Fibroblast of lung (primary cell): ENCODE results near the gene SDK1. TPM values are rescaled to one million over a fixed set of nuclear protein-coding genes. Genes with fewer than 3 reads are reported as not detected.

ENCODE experiments used
- DNase-seq, 2 donors: peaks; one replicate each; pipeline versions ENCODE4 v3.0.0 to v3.0.0-alpha.2; 2010; ENCODE audit warnings: low read depth in 2 of 2
- H2AFZ ChIP-seq: 2 replicates; pipeline ENCODE4 v1.5.1; 2012; ENCODE audit warnings: low read length, control low read depth, inconsistent platforms
- H3K27ac ChIP-seq: 2 replicates; pipeline ENCODE4 v1.5.1; 2011; ENCODE audit warnings: low read length, control low read depth; ENCODE audit not compliant: insufficient read depth
- H3K27me3 ChIP-seq: 2 replicates; pipeline ENCODE4 v1.5.1; 2011; ENCODE audit warnings: mild to moderate bottlenecking, low read length; ENCODE audit not compliant: control insufficient read depth, insufficient read depth
- H3K36me3 ChIP-seq: 2 replicates; pipeline ENCODE4 v1.5.1; 2011; ENCODE audit warnings: low read length; ENCODE audit not compliant: control insufficient read depth, insufficient read depth
- H3K4me1 ChIP-seq: 2 replicates; pipeline ENCODE4 v1.5.1; 2011; ENCODE audit warnings: low read length; ENCODE audit not compliant: control insufficient read depth, insufficient read depth; ENCODE audit errors: extremely low read depth
- H3K4me2 ChIP-seq: 2 replicates; pipeline ENCODE4 v1.5.1; 2011; ENCODE audit warnings: low read length, control low read depth; ENCODE audit not compliant: insufficient read depth; ENCODE audit errors: extremely low read depth
- H3K4me3 ChIP-seq, 4 experiments: fragments of 200-600 bp in 1 of 4; sonication (generic) in 1 of 4; replicated peaks in 1 of 4; 2 replicates each; pipeline ENCODE4 v1.5.1; 2011 to 2016; ENCODE audit warnings: low read length in 4 of 4, low read depth in 3 of 4, mild to moderate bottlenecking in 3 of 4, control low read depth in 2 of 4, inconsistent platforms in 1 of 4, mixed read lengths in 1 of 4; ENCODE audit not compliant: insufficient read depth in 1 of 4; ENCODE audit errors: control extremely low read depth in 1 of 4
- H3K79me2 ChIP-seq: 2 replicates; pipeline ENCODE4 v1.5.1; 2012; ENCODE audit warnings: mild to moderate bottlenecking, low read length, inconsistent platforms; ENCODE audit not compliant: control insufficient read depth, insufficient read depth
- H3K9ac ChIP-seq: 2 replicates; pipeline ENCODE4 v1.5.1; 2011; ENCODE audit warnings: mild to moderate bottlenecking, low read length, control low read depth; ENCODE audit not compliant: insufficient read depth
- H3K9me3 ChIP-seq: 2 replicates; pipeline ENCODE4 v1.5.1; 2012; ENCODE audit warnings: low read depth, low read length; ENCODE audit not compliant: control insufficient read depth, insufficient read depth
- H4K20me1 ChIP-seq: 2 replicates; pipeline ENCODE4 v1.5.1; 2011; ENCODE audit warnings: low read length; ENCODE audit not compliant: control insufficient read depth, insufficient read depth; ENCODE audit errors: extremely low read depth
- CTCF ChIP-seq, 2 donors: IDR thresholded peaks in 1 of 2; conservative IDR thresholded peaks in 1 of 2; 1 replicate in 1 of 2; 2 replicates in 1 of 2; pipeline ENCODE4 v1.5.1; 2011 to 2012; ENCODE audit warnings: low read length in 2 of 2, control low read depth in 1 of 2, inconsistent platforms in 1 of 2, low read depth in 1 of 2, mild to moderate bottlenecking in 1 of 2
- EZH2 ChIP-seq: IDR thresholded peaks from 2 replicates; pipeline ENCODE4 v1.5.1; 2012; ENCODE audit warnings: low read length, control low read depth, mild to moderate bottlenecking; ENCODE audit errors: missing control alignments
- polyA plus RNA-seq, 2 donors: library from polyadenylated mRNA; depleted of rRNA in 1 of 2; stranded (reverse) in 1 of 2; unstranded in 1 of 2; fragments of >200 nt; gene quantifications; 2 replicates each; pipeline ENCODE4 v1.2.1, GENCODE V29; 2011 to 2012; ENCODE audit warnings: missing spikeins in 1 of 2
- total RNA-seq: library from RNA; depleted of rRNA; stranded (reverse); fragments of >200 nt; gene quantifications from 2 replicates; pipeline ENCODE4 v1.2.1, GENCODE V29; 2014

SDK1 gene
- total and polyA plus RNA-seq, 2 donors (not counting 1 experiment from before 2014, with no cell fraction given): 1.0 to 8.6 TPM

- Histone ChIP-seq H3K4me1 (no peaks in the 10 kb centered on the region), H2AFZ (no peak overlapping the region), H4K20me1 (no peaks in the 10 kb centered on the region), H3K4me3 (no peak overlapping the region), H3K79me2 (no peaks in the 10 kb centered on the region), H3K9ac (no peak overlapping the region), H3K36me3 (no peaks in the 10 kb centered on the region), H3K4me2 (no peak overlapping the region), H3K27me3 (no peaks in the 10 kb centered on the region), H3K27ac (no peak overlapping the region), H3K9me3 (no peaks in the 10 kb centered on the region)
- TF ChIP-seq EZH2 (no peak), CTCF (conservative IDR thresholded peaks at IDR 0.05 in 1 of 2, IDR thresholded peaks at IDR 0.05 in 1 of 2; ENCODE audit: low read depth in 1 of 2, low read length in 2 of 2) (no peak)
- DNase-seq: no peak
These were observed 828.5 kb downstream of the SDK1 start for GRCh38 chr7:4129481-4130122.

DNA sequence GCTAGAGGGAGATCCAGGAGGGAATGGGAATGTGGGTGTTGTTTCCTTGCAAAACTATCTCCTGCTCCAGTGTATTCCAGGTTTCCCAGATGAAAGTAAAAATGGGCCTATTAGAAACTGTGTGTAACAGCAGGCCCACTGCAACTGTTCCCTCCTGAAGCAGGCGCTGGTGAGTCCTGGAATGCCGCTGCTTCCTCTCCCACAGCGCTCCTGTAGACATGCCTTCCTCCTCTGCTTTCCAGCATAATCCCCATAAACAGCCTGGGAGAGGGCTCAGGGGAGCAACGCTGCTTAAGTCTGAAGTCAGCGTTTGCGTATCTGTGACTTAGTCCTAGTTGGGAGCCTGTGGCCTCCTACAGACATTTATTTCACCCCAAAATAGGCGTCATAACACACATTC is 830.0 kb downstream of the SDK1 start:
- no peak overlapping the region for H2AFZ ChIP-seq
- H4K20me1 ChIP-seq: no peaks in the 10 kb centered on the region
- TF ChIP-seq EZH2 (no peak), CTCF (conservative IDR thresholded peaks at IDR 0.05 in 1 of 2, IDR thresholded peaks at IDR 0.05 in 1 of 2; ENCODE audit: low read depth in 1 of 2, low read length in 2 of 2) (no peak)
- no peaks in the 10 kb centered on the region for H3K4me1 ChIP-seq
- H3K4me3 ChIP-seq: no peak overlapping the region
- DNase-seq: no peak
- H3K27me3 ChIP-seq: no peaks in the 10 kb centered on the region
- no peak overlapping the region for H3K27ac ChIP-seq
- no peaks in the 10 kb centered on the region for H3K36me3 ChIP-seq
- H3K4me2 ChIP-seq: no peak overlapping the region
- no peaks in the 10 kb centered on the region for H3K79me2 ChIP-seq
- H3K9ac ChIP-seq: no peak overlapping the region
- no peaks in the 10 kb centered on the region for H3K9me3 ChIP-seq

DNA sequence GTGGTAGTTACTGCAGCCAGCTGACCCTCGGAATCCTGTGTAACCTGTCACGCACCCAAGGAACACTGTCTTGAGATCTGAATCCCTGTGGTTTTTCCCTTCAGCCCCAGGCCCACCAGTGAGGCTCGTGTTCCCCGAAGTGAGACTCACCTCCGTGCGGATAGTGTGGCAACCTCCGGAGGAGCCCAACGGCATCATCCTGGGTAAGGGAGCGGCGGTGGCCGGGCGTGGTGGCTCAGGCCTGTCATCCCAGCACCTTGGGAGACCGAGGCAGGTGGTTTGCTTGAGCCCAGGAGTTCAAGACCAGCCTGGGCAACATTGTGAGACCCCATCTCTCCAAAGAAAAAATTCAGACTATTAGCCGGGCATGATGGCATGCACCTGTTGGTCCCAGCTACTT is 831.2 kb downstream of the SDK1 start:
- H3K9me3 ChIP-seq: no peaks in the 10 kb centered on the region

More for the DNA sequence above, 831.2 kb downstream of the SDK1 start:
- Histone ChIP-seq H3K4me1 (no peaks in the 10 kb centered on the region), H3K4me2 (no peak overlapping the region), H4K20me1 (no peaks in the 10 kb centered on the region), H3K9ac (no peak overlapping the region), H2AFZ (no peak overlapping the region), H3K36me3 (no peaks in the 10 kb centered on the region), H3K27me3 (no peaks in the 10 kb centered on the region), H3K27ac (no peak overlapping the region), H3K4me3 (no peak overlapping the region), H3K79me2 (no peaks in the 10 kb centered on the region)
- no peak for TF ChIP-seq EZH2
- no peak for TF ChIP-seq CTCF (conservative IDR thresholded peaks at IDR 0.05 in 1 of 2, IDR thresholded peaks at IDR 0.05 in 1 of 2; ENCODE audit: low read depth in 1 of 2, low read length in 2 of 2)
- DNase-seq: no peak
